ENCODE results near the gene ZNF236.
A peak's percentile ranks its signal among the peaks of the same experiment; 100 is the strongest.
"Not testable (repeated sequence)": the region's sequence is repeated elsewhere in the genome, so short reads cannot be mapped to it uniquely, and the experiment has no call there.

Gene ZNF236

GRCh38 chr18:76977684-76978232 is 155.4 kb downstream of the ZNF236 start:
- no peak for DNase-seq

- DNase-seq = no peak
Observed at GRCh38 chr18:76978616-76979015, 156.3 kb downstream of the ZNF236 start.

GRCh38 chr18:76979111-76979751 is 156.9 kb downstream of the ZNF236 start:
- DNase-seq = no peak

GRCh38 chr18:76979906-76980305 is 157.5 kb downstream of the ZNF236 start:
- no peak for DNase-seq

GRCh38 chr18:76980663-76981395 is 158.5 kb downstream of the ZNF236 start:
- DNase-seq = no peak

- no peak for DNase-seq
Observed at GRCh38 chr18:76981396-76981968, 159.1 kb downstream of the ZNF236 start.

GRCh38 chr18:76982038-76982437 is 159.7 kb downstream of the ZNF236 start:
- DNase-seq = no peak

GRCh38 chr18:76982841-76983583 is 160.7 kb downstream of the ZNF236 start:
- DNase-seq = peak; percentile 45

- no peak for DNase-seq
Observed at GRCh38 chr18:76983613-76984051, 161.3 kb downstream of the ZNF236 start.

- DNase-seq = no peak
Observed at GRCh38 chr18:76984193-76985155, 162.1 kb downstream of the ZNF236 start.

- DNase-seq = no peak
Observed at GRCh38 chr18:76985156-76985950, 163.0 kb downstream of the ZNF236 start.

- no peak for DNase-seq
Observed at GRCh38 chr18:76985951-76986236, 163.5 kb downstream of the ZNF236 start.

- no peak for DNase-seq
Observed at GRCh38 chr18:76986406-76986805, 164.0 kb downstream of the ZNF236 start.

- DNase-seq = no peak
Observed at GRCh38 chr18:76988031-76988826, 165.9 kb downstream of the ZNF236 start.

- no peak for DNase-seq
Observed at GRCh38 chr18:76988827-76989646, 166.7 kb downstream of the ZNF236 start.

- no peak for DNase-seq
Observed at GRCh38 chr18:76989647-76990190, 167.4 kb downstream of the ZNF236 start.

- not testable (repeated sequence) for DNase-seq
Observed at GRCh38 chr18:76990343-76991020, 168.1 kb downstream of the ZNF236 start.

GRCh38 chr18:76991021-76991688 is 168.8 kb downstream of the ZNF236 start:
- no peak for DNase-seq
